Neural progenitor cell (in vitro differentiated cells): Measurements from ENCODE around the gene GTF2F2. TPM values are rescaled to one million over a fixed set of nuclear protein-coding genes. Genes with fewer than 3 reads are reported as not detected.

Experiments
- DNase-seq: peaks from one replicate; pipeline ENCODE4 v3.0.0-alpha.2; 2016; ENCODE audit warnings: low spot score
- H2AFZ ChIP-seq: fragments of 200-600 bp; sonication (generic); replicated peaks from 2 replicates; pipeline ENCODE4 v1.6.1; 2016; ENCODE audit warnings: antibody characterized with exemption
- H3F3A ChIP-seq: fragments of 200-600 bp; sonication (generic); 2 replicates; pipeline ENCODE4 v1.6.1; 2016; ENCODE audit warnings: antibody characterized with exemption, low read depth
- H3K27ac ChIP-seq: fragments of 200-600 bp; sonication (generic); 2 replicates; pipeline ENCODE4 v1.5.1; 2016; ENCODE audit warnings: mild to moderate bottlenecking
- H3K27me3 ChIP-seq: fragments of 200-600 bp; sonication (generic); 2 replicates; pipeline ENCODE4 v1.6.1; 2016; ENCODE audit warnings: mild to moderate bottlenecking, moderate library complexity
- H3K36me3 ChIP-seq: fragments of 200-600 bp; sonication (generic); 2 replicates; pipeline ENCODE4 v1.5.1; 2016
- H3K4me1 ChIP-seq: fragments of 200-600 bp; sonication (generic); 2 replicates; pipeline ENCODE4 v1.6.1; 2016; ENCODE audit warnings: mixed run types
- H3K4me2 ChIP-seq: fragments of 200-600 bp; sonication (generic); 2 replicates; pipeline ENCODE4 v1.6.1; 2016
- H3K4me3 ChIP-seq: fragments of 200-600 bp; sonication (generic); 2 replicates; pipeline ENCODE4 v1.5.1; 2016
- H3K79me2 ChIP-seq: fragments of 200-600 bp; sonication (generic); 2 replicates; pipeline ENCODE4 v1.6.1; 2016; ENCODE audit warnings: low read depth
- H3K9ac ChIP-seq: fragments of 200-600 bp; sonication (generic); 2 replicates; pipeline ENCODE4 v1.6.1; 2016
- H3K9me3 ChIP-seq: fragments of 200-600 bp; sonication (generic); 2 replicates; pipeline ENCODE4 v1.5.1; 2016; ENCODE audit warnings: low read depth
- H4K20me1 ChIP-seq: fragments of 200-600 bp; sonication (generic); 2 replicates; pipeline ENCODE4 v1.6.1; 2016; ENCODE audit warnings: low read depth
- H3K27ac Mint-ChIP-seq: 3 replicates; pipeline ENCODE4 v1.8.0; 2021; ENCODE audit warnings: mixed read lengths
- H3K27me3 Mint-ChIP-seq: 2 replicates; pipeline ENCODE4 v1.8.0; 2022; ENCODE audit warnings: low read depth, mild to moderate bottlenecking, inconsistent platforms, moderate library complexity, mixed read lengths; ENCODE audit not compliant: insufficient read depth
- H3K36me3 Mint-ChIP-seq: 3 replicates; pipeline ENCODE4 v1.8.0; 2021; ENCODE audit warnings: mixed read lengths
- H3K4me1 Mint-ChIP-seq: 3 replicates; pipeline ENCODE4 v1.8.0; 2021; ENCODE audit warnings: mixed read lengths
- H3K4me3 Mint-ChIP-seq: 3 replicates; pipeline ENCODE4 v1.8.0; 2021; ENCODE audit warnings: mild to moderate bottlenecking, moderate library complexity, mixed read lengths
- H3K9me3 Mint-ChIP-seq: 3 replicates; pipeline ENCODE4 v1.8.0; 2020; ENCODE audit warnings: mixed read lengths
- EZH2 ChIP-seq: fragments of 200-600 bp; sonication (generic); IDR thresholded peaks from 2 replicates; pipeline ENCODE4 v1.6.1; 2017; ENCODE audit warnings: antibody characterized with exemption, mild to moderate bottlenecking, moderate library complexity
- EZH2phosphoT487 ChIP-seq: fragments of 200-600 bp; sonication (generic); IDR thresholded peaks from 2 replicates; pipeline ENCODE4 v1.6.1; 2017; ENCODE audit warnings: antibody characterized with exemption
- total RNA-seq: library from RNA; depleted of rRNA; stranded (reverse); fragments of >200 nt; gene quantifications from 2 replicates; pipeline ENCODE4 v1.2.3, GENCODE V29; 2015; ENCODE audit warnings: low replicate concordance
- TF ChIP-seq, protein P1 (sequence below): fragments of 200-600 bp; sonication (generic); IDR thresholded peaks from 2 replicates; pipeline ENCODE4 v1.5.1; 2017; ENCODE audit warnings: antibody characterized with exemption, mild to moderate bottlenecking

The GTF2F2 gene
- total RNA-seq, 1 donor from 2014 or later = 54.1 TPM

DNA sequence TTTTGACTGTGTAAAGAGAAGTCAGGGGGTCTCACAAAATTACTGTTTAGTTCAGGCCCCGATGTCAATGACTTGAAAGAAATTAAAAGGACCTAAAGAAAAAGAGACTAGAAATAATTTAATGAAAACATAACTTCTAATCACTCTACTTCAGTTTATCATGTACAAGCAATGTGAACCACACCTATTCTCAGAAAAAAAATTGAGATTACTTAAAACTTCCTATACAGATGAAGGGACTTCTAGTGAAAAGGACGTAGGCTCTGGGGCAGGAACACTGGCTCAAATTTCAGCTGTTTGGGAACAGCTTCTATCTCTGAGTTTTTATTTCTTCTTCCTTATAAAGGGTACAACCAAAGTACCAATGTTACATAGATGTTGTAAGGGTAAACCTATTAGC lies 182.7 kb downstream of the GTF2F2 start:
- Histone ChIP-seq H3K36me3 (no peaks in the 10 kb centered on the region), H2AFZ (no peak overlapping the region), H3K27me3 (no peaks in the 10 kb centered on the region), H3K9ac (no peak overlapping the region), H4K20me1 (no peaks in the 10 kb centered on the region), H3K9me3 (no peaks in the 10 kb centered on the region), H3K27ac (no peak overlapping the region), H3K4me1 (no peaks in the 10 kb centered on the region), H3K4me3 (no peak overlapping the region), H3F3A (no peaks in the 10 kb centered on the region), H3K79me2 (no peaks in the 10 kb centered on the region), H3K4me2 (no peak overlapping the region)
- H3K27me3 Mint-ChIP-seq = peaks cover 6% of the 10 kb centered on the region
- no peak overlapping the region for H3K27ac Mint-ChIP-seq
- H3K4me3 Mint-ChIP-seq = no peak overlapping the region
- no peaks in the 10 kb centered on the region for H3K9me3 Mint-ChIP-seq
- peaks cover 6% of the 10 kb centered on the region for H3K4me1 Mint-ChIP-seq
- DNase-seq = no peak
- no peaks in the 10 kb centered on the region for H3K36me3 Mint-ChIP-seq
- TF ChIP-seq EZH2phosphoT487 (no peak), EZH2 (no peak)
- TF ChIP-seq, protein P1, sequence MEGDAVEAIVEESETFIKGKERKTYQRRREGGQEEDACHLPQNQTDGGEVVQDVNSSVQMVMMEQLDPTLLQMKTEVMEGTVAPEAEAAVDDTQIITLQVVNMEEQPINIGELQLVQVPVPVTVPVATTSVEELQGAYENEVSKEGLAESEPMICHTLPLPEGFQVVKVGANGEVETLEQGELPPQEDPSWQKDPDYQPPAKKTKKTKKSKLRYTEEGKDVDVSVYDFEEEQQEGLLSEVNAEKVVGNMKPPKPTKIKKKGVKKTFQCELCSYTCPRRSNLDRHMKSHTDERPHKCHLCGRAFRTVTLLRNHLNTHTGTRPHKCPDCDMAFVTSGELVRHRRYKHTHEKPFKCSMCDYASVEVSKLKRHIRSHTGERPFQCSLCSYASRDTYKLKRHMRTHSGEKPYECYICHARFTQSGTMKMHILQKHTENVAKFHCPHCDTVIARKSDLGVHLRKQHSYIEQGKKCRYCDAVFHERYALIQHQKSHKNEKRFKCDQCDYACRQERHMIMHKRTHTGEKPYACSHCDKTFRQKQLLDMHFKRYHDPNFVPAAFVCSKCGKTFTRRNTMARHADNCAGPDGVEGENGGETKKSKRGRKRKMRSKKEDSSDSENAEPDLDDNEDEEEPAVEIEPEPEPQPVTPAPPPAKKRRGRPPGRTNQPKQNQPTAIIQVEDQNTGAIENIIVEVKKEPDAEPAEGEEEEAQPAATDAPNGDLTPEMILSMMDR = no peak

DNA sequence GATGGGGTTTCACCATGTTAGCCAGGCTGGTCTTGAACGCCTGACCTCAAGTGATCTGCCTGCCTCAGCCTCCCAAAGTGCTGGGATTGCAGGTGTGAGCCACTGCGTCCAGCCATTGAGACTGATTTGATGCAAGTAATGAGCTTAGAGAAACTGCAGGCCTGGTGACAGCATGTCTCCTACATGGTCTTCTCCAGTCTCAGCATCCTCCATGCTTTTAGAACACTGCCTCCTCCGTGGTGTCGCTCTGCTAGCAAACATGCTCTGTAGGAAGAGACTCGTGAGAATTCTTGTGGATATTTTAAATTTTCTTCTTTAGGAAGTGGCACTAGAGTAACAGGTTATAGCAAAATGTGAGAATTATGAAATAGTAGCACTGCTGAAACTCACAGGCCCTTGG lies 183.6 kb downstream of the GTF2F2 start:
- DNase-seq = no peak

DNA sequence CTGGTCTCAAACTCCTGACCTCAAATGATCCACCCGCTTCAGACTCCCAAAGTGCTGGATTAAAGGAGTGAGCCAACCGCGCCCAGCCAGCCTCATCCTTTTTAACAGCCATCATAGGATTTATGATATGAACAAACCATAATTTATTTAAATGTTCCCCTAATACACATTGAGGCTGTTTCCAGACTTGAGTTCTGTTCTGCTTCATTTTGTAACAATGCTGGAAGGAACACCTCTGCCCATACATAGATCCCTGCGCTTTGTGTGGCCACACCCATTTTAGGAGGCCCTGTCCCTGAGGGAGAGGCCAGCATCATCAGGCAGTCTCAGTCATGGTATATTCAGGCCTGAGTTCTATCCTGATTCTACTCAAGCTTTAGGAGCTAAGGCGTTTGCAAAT lies 184.8 kb downstream of the GTF2F2 start:
- peak overlapping the region; percentile 63 for H3K27ac Mint-ChIP-seq
- Histone ChIP-seq H3F3A (peaks cover under 1% of the 10 kb centered on the region), H3K9ac (no peak overlapping the region), H2AFZ (no peak overlapping the region), H3K4me2 (no peak overlapping the region), H3K4me3 (no peak overlapping the region), H3K27ac (no peak overlapping the region), H3K79me2 (no peaks in the 10 kb centered on the region), H3K27me3 (no peaks in the 10 kb centered on the region), H3K4me1 (peaks cover 4% of the 10 kb centered on the region), H3K9me3 (no peaks in the 10 kb centered on the region), H4K20me1 (no peaks in the 10 kb centered on the region), H3K36me3 (no peaks in the 10 kb centered on the region)
- H3K27me3 Mint-ChIP-seq = peaks cover 6% of the 10 kb centered on the region
- DNase-seq = no peak
- H3K4me1 Mint-ChIP-seq = peaks cover 12% of the 10 kb centered on the region
- H3K9me3 Mint-ChIP-seq = no peaks in the 10 kb centered on the region
- no peaks in the 10 kb centered on the region for H3K36me3 Mint-ChIP-seq
- no peak for TF ChIP-seq EZH2phosphoT487
- TF ChIP-seq, protein P1 = no peak
- no peak for TF ChIP-seq EZH2
- H3K4me3 Mint-ChIP-seq = no peak overlapping the region

More for the DNA sequence above, 183.6 kb downstream of the GTF2F2 start:
- Histone ChIP-seq H3K79me2 (no peaks in the 10 kb centered on the region), H4K20me1 (no peaks in the 10 kb centered on the region), H3K9ac (no peak overlapping the region), H3K36me3 (no peaks in the 10 kb centered on the region), H3K27me3 (no peaks in the 10 kb centered on the region), H2AFZ (no peak overlapping the region), H3K27ac (no peak overlapping the region), H3F3A (no peaks in the 10 kb centered on the region), H3K4me3 (no peak overlapping the region), H3K9me3 (no peaks in the 10 kb centered on the region), H3K4me1 (no peaks in the 10 kb centered on the region), H3K4me2 (no peak overlapping the region)
- no peaks in the 10 kb centered on the region for H3K9me3 Mint-ChIP-seq
- peaks cover 6% of the 10 kb centered on the region for H3K4me1 Mint-ChIP-seq
- no peaks in the 10 kb centered on the region for H3K36me3 Mint-ChIP-seq
- TF ChIP-seq EZH2phosphoT487 = no peak
- TF ChIP-seq EZH2 = no peak
- TF ChIP-seq, protein P1 = no peak
- no peak overlapping the region for H3K27ac Mint-ChIP-seq
- H3K4me3 Mint-ChIP-seq = no peak overlapping the region
- H3K27me3 Mint-ChIP-seq = peaks cover 6% of the 10 kb centered on the region
